KOPT-K1 (cell line): Measurements from ENCODE around the gene NHERF1.

Source experiments
- H3K27ac ChIP-seq: fragments of 200-600 bp; sonication (generic); 2 replicates; pipeline ENCODE4 v1.5.1; 2016; ENCODE audit warnings: antibody characterized with exemption, mild to moderate bottlenecking, low read depth, low read length; ENCODE audit not compliant: poor library complexity, severe bottlenecking
- H3K36me3 ChIP-seq: fragments of 200-600 bp; sonication (generic); 2 replicates; pipeline ENCODE4 v1.5.1; 2017; ENCODE audit warnings: antibody characterized with exemption, mild to moderate bottlenecking, low read length, moderate library complexity; ENCODE audit not compliant: insufficient read depth
- H3K9me3 ChIP-seq: fragments of 200-600 bp; sonication (generic); 2 replicates; pipeline ENCODE4 v1.5.1; 2017; ENCODE audit warnings: antibody characterized with exemption, low read length, mild to moderate bottlenecking; ENCODE audit not compliant: insufficient read depth, poor library complexity, severe bottlenecking

The NHERF1 gene

GRCh38 chr17:74775409-74776043 is 27.1 kb downstream of the NHERF1 start:
- no peaks in the 10 kb centered on the region for H3K9me3 ChIP-seq
- peaks cover 55% of the 10 kb centered on the region for H3K36me3 ChIP-seq
- peak overlapping the region; percentile 68 for H3K27ac ChIP-seq

- Histone ChIP-seq H3K36me3 (peaks cover 53% of the 10 kb centered on the region), H3K9me3 (no peaks in the 10 kb centered on the region), H3K27ac (peak within 1 kb of the TSS; percentile 68)
Measured at GRCh38 chr17:74776044-74776962, 27.9 kb downstream of the NHERF1 start, which contains the start of gene NAT9. TSS of gene NAT9 (minus strand) at chr17:74776345. CDS start at chr17:74775698, 647 bp downstream.

GRCh38 chr17:74776990-74777389 is 28.6 kb downstream of the NHERF1 start:
- H3K27ac ChIP-seq: peak overlapping the region; percentile 68
- H3K36me3 ChIP-seq: peaks cover 53% of the 10 kb centered on the region

GRCh38 chr17:74777901-74778515 is 29.6 kb downstream of the NHERF1 start:
- H3K27ac ChIP-seq: no peak overlapping the region
- H3K36me3 ChIP-seq: peaks cover 53% of the 10 kb centered on the region
- H3K9me3 ChIP-seq: no peaks in the 10 kb centered on the region

More at GRCh38 chr17:74776990-74777389, 28.6 kb downstream of the NHERF1 start:
- no peaks in the 10 kb centered on the region for H3K9me3 ChIP-seq

GRCh38 chr17:74778960-74779359 is 30.5 kb downstream of the NHERF1 start:
- Histone ChIP-seq H3K27ac (no peak overlapping the region), H3K36me3 (peaks cover 48% of the 10 kb centered on the region), H3K9me3 (no peaks in the 10 kb centered on the region)

- no peaks in the 10 kb centered on the region for H3K9me3 ChIP-seq
Measured at GRCh38 chr17:74779501-74779900, 31.1 kb downstream of the NHERF1 start.

GRCh38 chr17:74779948-74780400 is 31.5 kb downstream of the NHERF1 start:
- no peaks in the 10 kb centered on the region for H3K9me3 ChIP-seq
- H3K27ac ChIP-seq: no peak overlapping the region
- H3K36me3 ChIP-seq: peaks cover 46% of the 10 kb centered on the region

More at GRCh38 chr17:74779501-74779900, 31.1 kb downstream of the NHERF1 start:
- H3K27ac ChIP-seq: no peak overlapping the region
- peaks cover 46% of the 10 kb centered on the region for H3K36me3 ChIP-seq

- H3K27ac ChIP-seq: no peak overlapping the region
- H3K9me3 ChIP-seq: no peaks in the 10 kb centered on the region
- peaks cover 49% of the 10 kb centered on the region for H3K36me3 ChIP-seq
Measured at GRCh38 chr17:74780443-74781238, 32.2 kb downstream of the NHERF1 start.

GRCh38 chr17:74782571-74782970 is 34.1 kb downstream of the NHERF1 start:
- peaks cover 62% of the 10 kb centered on the region for H3K36me3 ChIP-seq
- H3K9me3 ChIP-seq: no peaks in the 10 kb centered on the region
- H3K27ac ChIP-seq: no peak overlapping the region

GRCh38 chr17:74784125-74784810 is 35.8 kb downstream of the NHERF1 start:
- Histone ChIP-seq H3K27ac (no peak overlapping the region), H3K9me3 (no peaks in the 10 kb centered on the region), H3K36me3 (peaks cover 71% of the 10 kb centered on the region)

- Histone ChIP-seq H3K9me3 (no peaks in the 10 kb centered on the region), H3K36me3 (peaks cover 65% of the 10 kb centered on the region), H3K27ac (no peak overlapping the region)
Measured at GRCh38 chr17:74785096-74785980, 36.9 kb downstream of the NHERF1 start.

- Histone ChIP-seq H3K27ac (no peak overlapping the region), H3K9me3 (no peaks in the 10 kb centered on the region), H3K36me3 (peaks cover 65% of the 10 kb centered on the region)
Measured at GRCh38 chr17:74785981-74786360, 37.5 kb downstream of the NHERF1 start.

- Histone ChIP-seq H3K36me3 (peaks cover 63% of the 10 kb centered on the region), H3K9me3 (no peaks in the 10 kb centered on the region), H3K27ac (no peak overlapping the region)
Measured at GRCh38 chr17:74786431-74787055, 38.1 kb downstream of the NHERF1 start.
